ENCODE measurements around the gene MRPL1. TPM values are rescaled to one million over a fixed set of nuclear protein-coding genes. Genes with fewer than 3 reads are reported as not detected.

The MRPL1 gene
- total RNA-seq (2022) (36.8 and 53.3 TPM in 2 replicates), Bru-seq, nascent RNA (percentile 78 among the genes with signal in this experiment), BruChase-seq, experiment 1, labeled RNA remaining after a 6-hour chase (percentile 61 among the genes with signal in this experiment), BruChase-seq, experiment 2, labeled RNA remaining after a 2-hour chase (percentile 65 among the genes with signal in this experiment)
- long read RNA-seq, transcript MRPL1-201 (9 exons, 1,490 nt), result major isoform, 70 of 83 reads
- long read RNA-seq, partial matches to known transcripts, result 4 of 83 reads
- long read RNA-seq, other reads (novel, unspliced or antisense), result 9 of 83 reads

DNA sequence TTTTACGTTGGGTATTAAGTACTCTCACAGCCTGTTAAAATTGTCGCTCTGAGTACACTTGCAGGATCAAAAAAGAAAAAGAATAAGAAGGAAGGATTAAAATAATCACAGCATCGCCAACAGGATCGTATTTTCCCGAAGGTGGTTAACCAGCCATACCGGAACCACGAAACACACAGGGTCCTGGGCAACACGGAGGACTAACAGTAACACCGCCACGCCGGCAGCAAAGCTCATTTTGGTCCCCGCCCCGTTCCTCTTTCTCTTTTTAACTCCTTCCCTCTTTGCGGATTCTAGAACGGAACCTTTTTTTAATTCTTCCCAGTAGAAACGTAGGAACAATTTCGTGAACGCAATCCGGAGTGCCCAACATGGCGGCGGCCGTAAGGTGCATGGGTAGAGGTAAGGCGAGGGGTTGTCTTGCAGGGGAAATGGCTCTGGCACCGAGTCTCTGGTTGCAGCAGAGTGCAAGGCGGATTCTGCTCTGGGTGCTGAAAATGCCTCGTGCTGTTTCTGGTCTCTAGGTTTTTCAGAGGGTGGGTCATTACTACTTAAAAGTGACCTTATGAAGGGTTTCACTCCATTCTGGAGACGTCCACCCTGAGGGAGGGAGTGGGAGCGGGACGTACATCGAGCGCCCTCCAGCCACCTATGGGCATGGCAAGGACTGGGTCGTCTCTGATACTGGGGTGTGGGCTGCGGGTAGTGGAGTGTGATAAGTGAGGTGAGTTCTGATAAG lies at the start of gene MRPL1:
MRPL1 (plus strand) TSS at position 353 of the 739 bp plus-strand sequence; CDS start at position 372, 19 bp downstream.
- no TSS peak for BruUV-seq (replicated peaks)
- intact Hi-C loops (cut with micrococcal nuclease), result loop anchor here (1.0 to 5.0 kb wide), 4 partner anchors 42 to 245 kb away; no protein-coding TSS in a partner anchor
- Mint-ChIP-seq H3K27ac (ENCODE audit: low read depth, unreplicated experiment) (peak within 1 kb of the TSS; percentile 99), H3K36me3 (ENCODE audit: insufficient read depth, unreplicated experiment) (peaks cover 16% of the 10 kb centered on the region), H3K4me3 (ENCODE audit: unreplicated experiment) (peak within 1 kb of the TSS; percentile 90), H3K4me1 (ENCODE audit: insufficient read depth, unreplicated experiment) (peaks cover 15% of the 10 kb centered on the region), H3K9me3 (ENCODE audit: unreplicated experiment) (no peaks in the 10 kb centered on the region), H3K27me3 (ENCODE audit: insufficient read depth, unreplicated experiment) (no peaks in the 10 kb centered on the region)
- TF ChIP-seq, protein P1, sequence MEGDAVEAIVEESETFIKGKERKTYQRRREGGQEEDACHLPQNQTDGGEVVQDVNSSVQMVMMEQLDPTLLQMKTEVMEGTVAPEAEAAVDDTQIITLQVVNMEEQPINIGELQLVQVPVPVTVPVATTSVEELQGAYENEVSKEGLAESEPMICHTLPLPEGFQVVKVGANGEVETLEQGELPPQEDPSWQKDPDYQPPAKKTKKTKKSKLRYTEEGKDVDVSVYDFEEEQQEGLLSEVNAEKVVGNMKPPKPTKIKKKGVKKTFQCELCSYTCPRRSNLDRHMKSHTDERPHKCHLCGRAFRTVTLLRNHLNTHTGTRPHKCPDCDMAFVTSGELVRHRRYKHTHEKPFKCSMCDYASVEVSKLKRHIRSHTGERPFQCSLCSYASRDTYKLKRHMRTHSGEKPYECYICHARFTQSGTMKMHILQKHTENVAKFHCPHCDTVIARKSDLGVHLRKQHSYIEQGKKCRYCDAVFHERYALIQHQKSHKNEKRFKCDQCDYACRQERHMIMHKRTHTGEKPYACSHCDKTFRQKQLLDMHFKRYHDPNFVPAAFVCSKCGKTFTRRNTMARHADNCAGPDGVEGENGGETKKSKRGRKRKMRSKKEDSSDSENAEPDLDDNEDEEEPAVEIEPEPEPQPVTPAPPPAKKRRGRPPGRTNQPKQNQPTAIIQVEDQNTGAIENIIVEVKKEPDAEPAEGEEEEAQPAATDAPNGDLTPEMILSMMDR (IDR thresholded peaks at IDR 0.05; ENCODE audit: unreplicated experiment), result no peak
- ChIA-PET POLR2A (interaction anchor here (0.6 to 10.4 kb wide), 44 partner anchors 8 to 783 kb away, joined by 3 to 332 read pairs (median 4); partner anchors contain the start of genes CNOT6L and FRAS1), CTCF (interaction anchor here (0.7 to 6.9 kb wide), 12 partner anchors 10 to 571 kb away, joined by 3 to 37 read pairs (median 4); partner anchors contain the start of gene CNOT6L)
- DNase-seq (ENCODE audit: unreplicated experiment), result peak; percentile 96

DNA sequence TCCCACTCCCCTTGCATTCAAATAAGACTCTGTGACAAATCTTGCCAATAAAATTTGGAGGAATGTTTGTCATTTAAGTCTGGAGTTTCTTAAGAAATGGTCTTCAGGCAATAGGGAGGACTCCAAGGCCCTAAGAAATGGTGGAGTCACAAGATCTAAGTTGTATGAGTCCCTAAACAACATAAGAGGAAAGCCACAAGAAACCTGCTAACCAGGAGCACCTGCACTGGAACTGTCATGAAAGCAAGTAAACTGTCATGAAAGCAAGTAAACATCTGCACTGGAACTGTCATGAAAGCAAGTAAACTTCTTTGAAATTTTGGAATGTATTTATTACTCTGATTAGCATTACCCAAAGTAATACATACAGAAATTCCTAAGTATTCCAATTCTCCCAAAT lies 47.0 kb upstream of the MRPL1 start:
- no peaks in the 10 kb centered on the region for H3K27me3 Mint-ChIP-seq (ENCODE audit: insufficient read depth, unreplicated experiment)
- intact Hi-C loops (cut with micrococcal nuclease), result loop anchor here (5.0 to 10.0 kb wide), 2 partner anchors 71 to 242 kb away; partner anchors contain the start of gene FRAS1

DNA sequence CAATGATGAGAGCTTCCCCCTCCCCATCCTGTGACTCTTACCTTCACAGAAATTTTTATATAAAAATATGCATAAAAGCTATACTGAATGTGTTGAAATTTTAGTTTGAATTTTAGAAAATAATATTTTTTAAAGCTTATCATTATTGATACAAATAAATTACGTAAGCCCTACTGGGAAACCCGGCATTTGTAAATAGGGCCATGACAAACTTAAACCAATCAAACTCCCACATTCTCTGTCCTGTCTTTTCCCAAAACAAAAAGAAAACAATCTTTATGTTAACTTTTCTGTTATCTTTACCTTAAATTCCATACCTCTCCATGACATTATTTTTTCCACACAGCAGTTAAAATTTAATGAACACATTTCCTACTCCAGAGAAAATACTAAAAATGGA lies 46.1 kb upstream of the MRPL1 start:
- ChIA-PET POLR2A (interaction anchor here (0.9 to 6.4 kb wide), 6 partner anchors 9 to 106 kb away, joined by 3 to 332 read pairs (median 8); partner anchors contain the start of gene MRPL1), CTCF (interaction anchor here (0.9 to 2.6 kb wide), 3 partner anchors 15 to 1820 kb away, joined by 3 to 37 read pairs (median 9); partner anchors contain the start of gene MRPL1)
- no peak overlapping the region for H3K4me3 Mint-ChIP-seq (ENCODE audit: unreplicated experiment)
- no peaks in the 10 kb centered on the region for H3K36me3 Mint-ChIP-seq (ENCODE audit: insufficient read depth, unreplicated experiment)
- no peaks in the 10 kb centered on the region for H3K27me3 Mint-ChIP-seq (ENCODE audit: insufficient read depth, unreplicated experiment)
- TF ChIP-seq, protein P1 (IDR thresholded peaks at IDR 0.05; ENCODE audit: unreplicated experiment), result no peak
- peaks cover 40% of the 10 kb centered on the region for H3K4me1 Mint-ChIP-seq (ENCODE audit: insufficient read depth, unreplicated experiment)
- intact Hi-C loops (cut with micrococcal nuclease), result loop anchor here (5.0 to 10.0 kb wide), 2 partner anchors 72 to 241 kb away; partner anchors contain the start of gene FRAS1
- no peak for DNase-seq (ENCODE audit: unreplicated experiment)
- H3K27ac Mint-ChIP-seq (ENCODE audit: low read depth, unreplicated experiment), result peak overlapping the region; percentile 70
- H3K9me3 Mint-ChIP-seq (ENCODE audit: unreplicated experiment), result no peaks in the 10 kb centered on the region
- no TSS peak for BruUV-seq (replicated peaks)

More for the DNA sequence above, 47.0 kb upstream of the MRPL1 start:
- peak overlapping the region; percentile 70 for H3K27ac Mint-ChIP-seq (ENCODE audit: low read depth, unreplicated experiment)
- DNase-seq (ENCODE audit: unreplicated experiment), result no peak
- H3K9me3 Mint-ChIP-seq (ENCODE audit: unreplicated experiment), result no peaks in the 10 kb centered on the region
- peaks cover 41% of the 10 kb centered on the region for H3K4me1 Mint-ChIP-seq (ENCODE audit: insufficient read depth, unreplicated experiment)
- no peak overlapping the region for H3K4me3 Mint-ChIP-seq (ENCODE audit: unreplicated experiment)
- no TSS peak for BruUV-seq (replicated peaks)
- TF ChIP-seq, protein P1 (IDR thresholded peaks at IDR 0.05; ENCODE audit: unreplicated experiment), result no peak
- POLR2A ChIA-PET, result interaction anchor here (1.8 kb wide), 1 partner anchor 15 kb away, joined by 5 read pairs; no protein-coding TSS in a partner anchor
- peaks cover 4% of the 10 kb centered on the region for H3K36me3 Mint-ChIP-seq (ENCODE audit: insufficient read depth, unreplicated experiment)
- CTCF ChIA-PET, result no interaction called here

Measured in MCF 10A (cell line).